ENCODE measurements around the gene PALD1.
"Not testable (repeated sequence)": the region's sequence is repeated elsewhere in the genome, so short reads cannot be mapped to it uniquely, and the experiment has no call there.

PALD1 gene

DNA sequence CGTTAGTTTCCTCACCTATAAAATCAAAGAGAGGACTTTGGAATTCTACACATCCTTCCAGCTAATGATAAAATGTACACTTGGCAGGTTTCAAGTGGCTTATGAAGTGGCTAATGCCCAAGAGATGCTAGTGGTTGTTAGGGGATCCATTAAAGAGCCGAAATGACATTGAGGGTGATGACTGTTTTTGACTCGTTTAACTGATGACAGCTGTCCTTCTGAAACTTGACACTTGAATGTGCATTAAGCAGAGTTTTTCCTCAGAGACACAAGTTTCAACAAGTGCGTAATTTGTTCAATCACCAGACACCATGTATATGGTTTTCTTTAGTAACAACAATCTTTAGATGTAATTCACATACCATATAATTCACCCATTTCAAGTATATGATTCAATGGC is 125.5 kb downstream of the PALD1 start:
- no peak overlapping the region for H3K4me3 ChIP-seq (ENCODE audit: low read depth, low read length)
- no peaks in the 10 kb centered on the region for H3K9me3 ChIP-seq (ENCODE audit: control insufficient read depth, insufficient read depth, low read length)
- H3K27me3 ChIP-seq (ENCODE audit: control insufficient read depth, insufficient read depth, low read length) = no peaks in the 10 kb centered on the region
- H3K4me1 ChIP-seq (ENCODE audit: control insufficient read depth, insufficient read depth, low read length) = no peaks in the 10 kb centered on the region
- H3K36me3 ChIP-seq (ENCODE audit: control insufficient read depth, insufficient read depth, low read length) = no peaks in the 10 kb centered on the region
- H3K9ac ChIP-seq (ENCODE audit: low read depth, low read length) = no peak overlapping the region

DNA sequence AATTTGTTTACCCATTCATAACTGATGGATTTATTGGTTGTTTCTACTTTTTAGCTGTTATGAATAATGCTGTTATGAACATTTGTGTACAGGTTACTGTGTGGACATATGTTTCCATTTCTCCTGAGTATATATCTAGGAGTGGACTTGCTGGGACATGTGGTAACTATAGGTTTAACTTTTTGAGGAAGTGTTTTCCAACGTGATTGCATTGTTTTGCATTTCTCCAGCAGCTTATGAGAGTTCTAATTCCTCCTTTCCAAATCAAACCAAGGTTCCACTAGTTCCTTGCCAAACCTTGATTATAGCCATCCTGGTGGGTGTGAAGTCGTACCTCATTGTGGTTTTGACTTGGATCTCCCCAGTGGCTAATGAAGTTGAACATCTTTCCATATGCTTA is 126.6 kb downstream of the PALD1 start:
- Histone ChIP-seq H3K36me3 (ENCODE audit: control insufficient read depth, insufficient read depth, low read length) (no peaks in the 10 kb centered on the region), H3K9ac (ENCODE audit: low read depth, low read length) (no peak overlapping the region), H3K9me3 (ENCODE audit: control insufficient read depth, insufficient read depth, low read length) (no peaks in the 10 kb centered on the region), H3K4me1 (ENCODE audit: control insufficient read depth, insufficient read depth, low read length) (no peaks in the 10 kb centered on the region), H3K4me3 (ENCODE audit: low read depth, low read length) (no peak overlapping the region), H3K27me3 (ENCODE audit: control insufficient read depth, insufficient read depth, low read length) (no peaks in the 10 kb centered on the region)

GRCh38 chr10:70607936-70608335 is 129.4 kb downstream of the PALD1 start:
- Histone ChIP-seq H3K36me3 (ENCODE audit: control insufficient read depth, insufficient read depth, low read length) (no peaks in the 10 kb centered on the region), H3K9me3 (ENCODE audit: control insufficient read depth, insufficient read depth, low read length) (no peaks in the 10 kb centered on the region), H3K9ac (ENCODE audit: low read depth, low read length) (no peak overlapping the region), H3K4me1 (ENCODE audit: control insufficient read depth, insufficient read depth, low read length) (no peaks in the 10 kb centered on the region), H3K27me3 (ENCODE audit: control insufficient read depth, insufficient read depth, low read length) (no peaks in the 10 kb centered on the region), H3K4me3 (ENCODE audit: low read depth, low read length) (no peak overlapping the region)

DNA sequence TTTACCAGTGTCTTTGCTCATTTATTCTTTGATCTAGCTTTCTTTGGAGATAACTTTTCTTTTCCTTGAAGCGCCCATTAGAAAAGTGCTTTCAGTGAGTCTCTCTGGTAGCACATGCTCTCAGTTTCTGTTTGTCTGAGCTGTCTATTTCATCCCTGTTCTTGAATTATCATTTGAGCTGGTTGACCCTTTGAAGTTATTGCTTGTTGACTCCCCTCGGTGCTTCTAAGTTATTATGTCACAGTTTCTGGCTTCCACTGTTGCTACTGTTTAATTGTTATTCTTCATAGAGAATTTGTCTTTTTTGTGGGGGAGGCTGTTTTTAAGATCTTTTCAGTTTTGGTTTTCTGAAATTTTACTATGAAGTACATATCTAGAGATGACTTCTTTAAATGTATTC is 135.4 kb downstream of the PALD1 start:
- Histone ChIP-seq H3K4me1 (ENCODE audit: control insufficient read depth, insufficient read depth, low read length) (no peaks in the 10 kb centered on the region), H3K9me3 (ENCODE audit: control insufficient read depth, insufficient read depth, low read length) (no peaks in the 10 kb centered on the region), H3K4me3 (ENCODE audit: low read depth, low read length) (no peak overlapping the region), H3K9ac (ENCODE audit: low read depth, low read length) (no peak overlapping the region), H3K27me3 (ENCODE audit: control insufficient read depth, insufficient read depth, low read length) (no peaks in the 10 kb centered on the region), H3K36me3 (ENCODE audit: control insufficient read depth, insufficient read depth, low read length) (no peaks in the 10 kb centered on the region)

GRCh38 chr10:70614364-70614763 is 135.8 kb downstream of the PALD1 start:
- H3K36me3 ChIP-seq (ENCODE audit: control insufficient read depth, insufficient read depth, low read length); H3K4me3 ChIP-seq (ENCODE audit: low read depth, low read length): not testable (repeated sequence)

GRCh38 chr10:70615211-70615610 is 136.6 kb downstream of the PALD1 start:
- Histone ChIP-seq H3K9ac (ENCODE audit: low read depth, low read length) (no peak overlapping the region), H3K4me3 (ENCODE audit: low read depth, low read length) (no peak overlapping the region), H3K27me3 (ENCODE audit: control insufficient read depth, insufficient read depth, low read length) (no peaks in the 10 kb centered on the region), H3K9me3 (ENCODE audit: control insufficient read depth, insufficient read depth, low read length) (peaks cover 4% of the 10 kb centered on the region), H3K36me3 (ENCODE audit: control insufficient read depth, insufficient read depth, low read length) (peaks cover 3% of the 10 kb centered on the region), H3K4me1 (ENCODE audit: control insufficient read depth, insufficient read depth, low read length) (no peaks in the 10 kb centered on the region)

More at GRCh38 chr10:70614364-70614763, 135.8 kb downstream of the PALD1 start:
- not testable (repeated sequence) for H3K9ac ChIP-seq (ENCODE audit: low read depth, low read length); H3K9me3 ChIP-seq (ENCODE audit: control insufficient read depth, insufficient read depth, low read length); H3K27me3 ChIP-seq (ENCODE audit: control insufficient read depth, insufficient read depth, low read length); H3K4me1 ChIP-seq (ENCODE audit: control insufficient read depth, insufficient read depth, low read length)

DNA sequence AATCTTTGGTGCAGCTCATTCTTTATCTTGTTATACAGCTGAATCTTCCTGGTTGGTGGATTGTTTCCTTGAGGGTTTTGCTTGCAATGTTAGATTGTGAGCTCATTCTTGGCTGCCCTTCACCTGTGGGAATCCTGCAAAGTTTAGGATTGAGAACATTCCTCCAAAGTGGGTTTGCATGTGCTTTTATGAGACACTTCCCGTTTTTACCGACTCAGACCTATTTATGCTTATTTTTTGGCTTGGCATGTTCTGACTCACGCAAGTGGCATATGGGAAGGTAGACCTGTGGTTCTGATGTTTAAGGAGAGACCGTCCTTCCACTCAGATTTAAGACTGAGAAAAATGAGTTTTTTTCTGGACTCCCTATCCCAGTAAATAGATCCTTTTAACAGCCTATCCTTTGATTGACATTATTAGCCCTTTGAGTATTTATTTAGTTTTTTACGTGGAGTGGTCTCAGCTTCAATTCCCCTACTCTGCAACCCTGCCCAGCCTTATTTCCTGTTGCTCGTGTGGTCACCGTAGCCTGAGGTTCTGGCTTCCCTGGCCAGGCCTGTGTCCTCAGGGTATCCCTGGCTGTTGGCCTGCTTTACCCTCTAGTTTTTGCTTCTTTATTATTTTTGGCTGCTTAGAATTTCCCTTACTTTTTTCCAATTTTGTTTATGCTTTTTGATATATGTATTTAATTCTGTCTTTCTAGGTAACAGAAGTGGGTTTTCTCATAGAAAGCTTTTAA is 137.4 kb downstream of the PALD1 start:
- Histone ChIP-seq H3K36me3 (ENCODE audit: control insufficient read depth, insufficient read depth, low read length) (peaks cover 5% of the 10 kb centered on the region), H3K27me3 (ENCODE audit: control insufficient read depth, insufficient read depth, low read length) (no peaks in the 10 kb centered on the region), H3K9ac (ENCODE audit: low read depth, low read length) (peak overlapping the region; percentile 20), H3K4me3 (ENCODE audit: low read depth, low read length) (no peak overlapping the region), H3K4me1 (ENCODE audit: control insufficient read depth, insufficient read depth, low read length) (no peaks in the 10 kb centered on the region), H3K9me3 (ENCODE audit: control insufficient read depth, insufficient read depth, low read length) (peaks cover 10% of the 10 kb centered on the region)

- Histone ChIP-seq H3K27me3 (ENCODE audit: control insufficient read depth, insufficient read depth, low read length) (no peaks in the 10 kb centered on the region), H3K36me3 (ENCODE audit: control insufficient read depth, insufficient read depth, low read length) (peaks cover 5% of the 10 kb centered on the region), H3K4me1 (ENCODE audit: control insufficient read depth, insufficient read depth, low read length) (no peaks in the 10 kb centered on the region), H3K9ac (ENCODE audit: low read depth, low read length) (no peak overlapping the region), H3K9me3 (ENCODE audit: control insufficient read depth, insufficient read depth, low read length) (peaks cover 10% of the 10 kb centered on the region), H3K4me3 (ENCODE audit: low read depth, low read length) (no peak overlapping the region)
Observed at GRCh38 chr10:70616761-70617160, 138.2 kb downstream of the PALD1 start.

All from iPS-15b (cell line).